Measurements from ENCODE around the gene OR10H4. TPM values are rescaled to one million over a fixed set of nuclear protein-coding genes. Genes with fewer than 3 reads are reported as not detected.

Gene OR10H4
- total and polyA plus RNA-seq, 2 of the 4 experiments (the other 2 are of a cell fraction) = not detected

DNA sequence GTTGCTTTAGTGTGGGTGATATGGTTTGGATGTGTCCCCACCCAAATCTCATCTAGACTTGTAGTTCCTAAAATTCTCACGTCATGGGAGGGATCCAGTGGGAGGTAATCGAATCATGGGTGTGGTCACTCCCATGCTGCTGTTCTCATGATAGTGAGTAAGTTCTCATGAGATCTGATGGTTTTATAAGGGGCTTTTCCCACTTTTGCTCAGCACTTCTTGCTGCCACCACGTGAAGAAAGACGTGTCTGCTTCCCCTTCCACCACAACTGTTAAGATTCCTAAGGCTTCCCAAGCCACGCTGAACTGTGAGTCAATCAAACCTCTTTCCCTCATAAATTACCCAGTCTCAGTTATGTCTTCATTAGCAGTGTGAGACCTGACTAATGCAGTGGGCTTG is 26.0 kb downstream of the OR10H4 start:
- H3K4ac ChIP-seq (ENCODE audit: low read depth, low read length) = no peak overlapping the region
- ChIA-PET CTCF (no interaction called here), POLR2A (ENCODE audit: unreplicated experiment) (no interaction called here)
- no peak overlapping the region for H2BK5ac ChIP-seq (ENCODE audit: low read depth, low read length, poor library complexity, severe bottlenecking)
- H4K91ac ChIP-seq (ENCODE audit: insufficient read depth, low read depth, low read length) = no peak overlapping the region
- H3K9me1 ChIP-seq (ENCODE audit: insufficient read depth, low read length) = no peaks in the 10 kb centered on the region
- H3K4me2 ChIP-seq (ENCODE audit: low read depth, low read length) = no peak overlapping the region
- in situ Hi-C loops (cut with MboI; ENCODE audit: low sequenced_read_pairs) = no loop called here
- H2BK120ac ChIP-seq (ENCODE audit: low read depth, low read length) = no peak overlapping the region
- H3K18ac ChIP-seq (ENCODE audit: low read depth, low read length) = no peak overlapping the region
- H3K9me3 ChIP-seq (ENCODE audit: control insufficient read depth, insufficient read depth, low read length) = no peaks in the 10 kb centered on the region
- DNase-seq (no peak), ATAC-seq (ENCODE audit: low read depth) (no peak)
- BruUV-seq (replicated peaks) = no TSS peak
- intact Hi-C loops (cut with micrococcal nuclease) = no loop called here
- WGBS, 2 experiments (ENCODE audit: extremely low coverage in 2 of 2, insufficient read length in 1 of 2) = no CpG with 5 or more reads among the region's 5 CpGs
- no peak overlapping the region for H4K5ac ChIP-seq (ENCODE audit: low read depth, low read length)
- H4K20me1 ChIP-seq (ENCODE audit: insufficient read depth, low read length) = no peaks in the 10 kb centered on the region
- no peaks in the 10 kb centered on the region for H3K36me3 ChIP-seq (ENCODE audit: control insufficient read depth, insufficient read depth, low read length)
- no peak overlapping the region for H2AFZ ChIP-seq (replicated peaks; ENCODE audit: low read length, poor library complexity)
- H3K56ac ChIP-seq (ENCODE audit: extremely low read depth, insufficient read depth, low read length) = no peak overlapping the region
- no peaks in the 10 kb centered on the region for H3K27me3 ChIP-seq (ENCODE audit: control insufficient read depth, insufficient read depth, low read length)
- no peak overlapping the region for H3K23ac ChIP-seq (ENCODE audit: low read depth, low read length)
- TF ChIP-seq POLR2A (IDR thresholded peaks at IDR 0.05; ENCODE audit: low read depth, low read length) (no peak), BHLHE40 (IDR thresholded peaks at IDR 0.05; ENCODE audit: low read depth, low read length) (no peak), RCOR1 (IDR thresholded peaks at IDR 0.05; ENCODE audit: insufficient replicate concordance, low read length) (no peak), RAD21 (IDR thresholded peaks at IDR 0.05; ENCODE audit: low read length) (no peak), CEBPB (IDR thresholded peaks at IDR 0.05; ENCODE audit: low read depth, low read length) (no peak), NFE2L2 (IDR thresholded peaks at IDR 0.05; ENCODE audit: low read depth, low read length) (no peak)
- TF ChIP-seq, protein P1, sequence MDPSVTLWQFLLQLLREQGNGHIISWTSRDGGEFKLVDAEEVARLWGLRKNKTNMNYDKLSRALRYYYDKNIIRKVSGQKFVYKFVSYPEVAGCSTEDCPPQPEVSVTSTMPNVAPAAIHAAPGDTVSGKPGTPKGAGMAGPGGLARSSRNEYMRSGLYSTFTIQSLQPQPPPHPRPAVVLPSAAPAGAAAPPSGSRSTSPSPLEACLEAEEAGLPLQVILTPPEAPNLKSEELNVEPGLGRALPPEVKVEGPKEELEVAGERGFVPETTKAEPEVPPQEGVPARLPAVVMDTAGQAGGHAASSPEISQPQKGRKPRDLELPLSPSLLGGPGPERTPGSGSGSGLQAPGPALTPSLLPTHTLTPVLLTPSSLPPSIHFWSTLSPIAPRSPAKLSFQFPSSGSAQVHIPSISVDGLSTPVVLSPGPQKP (IDR thresholded peaks at IDR 0.05; ENCODE audit: borderline replicate concordance, low read depth, low read length) = no peak
- H2AK9ac ChIP-seq (replicated peaks; ENCODE audit: low read depth, low read length, poor library complexity) = no peak overlapping the region
- no peaks in the 10 kb centered on the region for H3K79me1 ChIP-seq (ENCODE audit: low read depth in 1 of 2, low read length in 2 of 2)
- H3K4me3 ChIP-seq (ENCODE audit: insufficient read depth, low read depth, low read length) = no peak overlapping the region
- H2BK15ac ChIP-seq (ENCODE audit: low read depth, low read length) = no peak overlapping the region
- H4K8ac ChIP-seq (ENCODE audit: low read depth in 2 of 2, low read length in 2 of 2) = no peak overlapping the region
- H3K27ac ChIP-seq (ENCODE audit: insufficient read depth, low read length) = no peak overlapping the region
- no peak overlapping the region for H2AK5ac ChIP-seq (ENCODE audit: low read depth, low read length)
- dilution Hi-C loops (cut with HindIII; ENCODE audit: low sequenced_read_pairs, unreplicated experiment) = no loop called here
- no peaks in the 10 kb centered on the region for H3K4me1 ChIP-seq (ENCODE audit: control insufficient read depth, insufficient read depth, low read length)
- no peak overlapping the region for H3K9ac ChIP-seq (ENCODE audit: low read depth, low read length)
- no peak overlapping the region for H3K14ac ChIP-seq (replicated peaks; ENCODE audit: low read depth, low read length)
- H2BK20ac ChIP-seq (ENCODE audit: low read depth, low read length) = no peak overlapping the region
